HepG2 (cell line): Measurements from ENCODE around the gene PATZ1. TPM values are rescaled to one million over a fixed set of nuclear protein-coding genes. Genes with fewer than 3 reads are reported as not detected.

ENCODE experiments used
- ASH2L ChIP-seq: fragments of 300-600, 200-600 bp; sonication (generic); IDR thresholded peaks from 2 replicates; pipeline ENCODE4 v1.7.0; 2017; ENCODE audit warnings: low read depth, mild to moderate bottlenecking, moderate library complexity, mixed read lengths, low read length; ENCODE audit not compliant: insufficient read length
- DPF2 ChIP-seq: sonication (generic); formaldehyde crosslinking; IDR thresholded peaks from 2 replicates; pipeline ENCODE4 v1.4.0; 2020; ENCODE audit warnings: mild to moderate bottlenecking, low read depth, missing genetic modification reagents, borderline replicate concordance
- ISX ChIP-seq: sonication (generic); formaldehyde crosslinking; conservative IDR thresholded peaks from 2 replicates; pipeline ENCODE4 v1.5.0; 2020; ENCODE audit warnings: missing genetic modification reagents
- KAT2B ChIP-seq: fragments of 150-350 bp; IDR thresholded peaks from 2 replicates; pipeline ENCODE4 v1.6.1; 2014; ENCODE audit warnings: low read depth, low read length, borderline replicate concordance
- MAF1 ChIP-seq: sonication (generic); formaldehyde crosslinking; IDR thresholded peaks from 2 replicates; pipeline ENCODE4 v1.5.0; 2020; ENCODE audit warnings: missing genetic modification reagents, borderline replicate concordance
- MXD4 ChIP-seq: IDR thresholded peaks from 2 replicates; pipeline ENCODE4 v1.6.1; 2016; ENCODE audit warnings: mild to moderate bottlenecking, missing biosample characterization, missing genetic modification reagents
- NCOA5 ChIP-seq: sonication (generic); formaldehyde crosslinking; IDR thresholded peaks from 2 replicates; pipeline ENCODE4 v1.4.0; 2020; ENCODE audit warnings: missing genetic modification reagents
- NCOR1 ChIP-seq: fragments of 200-600 bp; sonication (generic); IDR thresholded peaks from 2 replicates; pipeline ENCODE4 v1.7.0; 2017; ENCODE audit warnings: antibody characterized with exemption, low read length, borderline replicate concordance
- PITX1 ChIP-seq: sonication (generic); formaldehyde crosslinking; IDR thresholded peaks from 2 replicates; pipeline ENCODE4 v1.5.1; 2020; ENCODE audit warnings: mild to moderate bottlenecking, missing genetic modification reagents
- PPARG ChIP-seq: conservative IDR thresholded peaks from 2 replicates; pipeline ENCODE4 v1.6.1; 2016; ENCODE audit warnings: missing biosample characterization, missing genetic modification reagents
- SOX13 ChIP-seq, 3 experiments: fragments of 450-650 bp in 1 of 3; sonication (generic) in 1 of 3; formaldehyde crosslinking in 1 of 3; IDR thresholded peaks in 2 of 3; conservative IDR thresholded peaks in 1 of 3; 2 replicates each; pipeline versions ENCODE4 v1.5.0 to v1.6.1; 2016 to 2020; ENCODE audit warnings: antibody characterized with exemption in 1 of 3, mild to moderate bottlenecking in 1 of 3, missing compliant biosample characterization in 1 of 3, missing genetic modification reagents in 1 of 3, moderate library complexity in 1 of 3
- STAT5B ChIP-seq: sonication (generic); formaldehyde crosslinking; IDR thresholded peaks from 2 replicates; pipeline ENCODE4 v1.4.0; 2020; ENCODE audit warnings: missing genetic modification reagents
- ZNF3 ChIP-seq: IDR thresholded peaks from 2 replicates; pipeline ENCODE4 v1.7.0; 2017; ENCODE audit warnings: inconsistent platforms
- ZNF605 ChIP-seq: sonication (generic); formaldehyde crosslinking; IDR thresholded peaks from 2 replicates; pipeline ENCODE4 v1.8.0; 2022; ENCODE audit warnings: mild to moderate bottlenecking, missing genetic modification reagents
- ZNF749 ChIP-seq: sonication (generic); formaldehyde crosslinking; IDR thresholded peaks from 2 replicates; pipeline ENCODE4 v1.8.0; 2022; ENCODE audit warnings: mild to moderate bottlenecking, missing genetic modification reagents, moderate library complexity, borderline replicate concordance
- ZSCAN30 ChIP-seq: sonication (generic); formaldehyde crosslinking; IDR thresholded peaks from 2 replicates; pipeline ENCODE4 v1.5.0; 2020; ENCODE audit warnings: mild to moderate bottlenecking, missing genetic modification reagents
- polyA plus RNA-seq, 8 experiments: library from polyadenylated mRNA; depleted of rRNA in 3 of 8; stranded (reverse) in 7 of 8; unstranded in 1 of 8; fragments of >200 nt; fragmentation: Illumina TruSeq in 4 of 8; extraction: Trizol in 4 of 8; gene quantifications; 2 replicates each; pipeline versions ENCODE4 v1.2.1 to v1.2.3, GENCODE V29; 2011 to 2016; ENCODE audit warnings: low read depth in 4 of 8, missing spikeins in 1 of 8, mixed read lengths in 1 of 8; ENCODE audit not compliant: insufficient read depth in 1 of 8
- total RNA-seq, 5 experiments: library from RNA; depleted of rRNA; stranded (reverse); fragments of >200 nt; fragmentation: Illumina TruSeq; extraction: Trizol; gene quantifications; 2 replicates each; pipeline ENCODE4 v1.2.3, GENCODE V29; 2016; ENCODE audit warnings: low read depth in 1 of 5
- TF ChIP-seq, protein P1 (sequence below): sonication (generic); formaldehyde crosslinking; IDR thresholded peaks from 2 replicates; pipeline ENCODE4 v1.4.0; 2020; ENCODE audit warnings: missing genetic modification reagents, borderline replicate concordance
- TF ChIP-seq, protein P2 (sequence below): sonication (generic); formaldehyde crosslinking; IDR thresholded peaks from 2 replicates; pipeline ENCODE4 v1.4.0; 2020; ENCODE audit warnings: mild to moderate bottlenecking, missing genetic modification reagents
- TF ChIP-seq, protein P3 (sequence below): sonication (generic); formaldehyde crosslinking; IDR thresholded peaks from 2 replicates; pipeline ENCODE4 v1.8.0; 2022; ENCODE audit warnings: missing genetic modification reagents, mild to moderate bottlenecking, borderline replicate concordance
- TF ChIP-seq, protein P4 (sequence below): sonication (generic); formaldehyde crosslinking; conservative IDR thresholded peaks from 2 replicates; pipeline ENCODE4 v1.8.0; 2022; ENCODE audit warnings: mild to moderate bottlenecking, moderate library complexity, missing genetic modification reagents
- TF ChIP-seq, protein P5 (sequence below): sonication (generic); formaldehyde crosslinking; conservative IDR thresholded peaks from 2 replicates; pipeline ENCODE4 v1.8.1; 2023; ENCODE audit warnings: missing genetic modification reagents
- TF ChIP-seq, protein P6 (sequence below): sonication (generic); formaldehyde crosslinking; IDR thresholded peaks from 2 replicates; pipeline ENCODE4 v1.8.0; 2022; ENCODE audit warnings: mild to moderate bottlenecking, missing genetic modification reagents, moderate library complexity

PATZ1 gene
- total and polyA plus RNA-seq, 2 of the 13 experiments (the other 11 are each of a cell fraction or from before 2014, with no cell fraction given) = 24.9 to 30.5 TPM

DNA sequence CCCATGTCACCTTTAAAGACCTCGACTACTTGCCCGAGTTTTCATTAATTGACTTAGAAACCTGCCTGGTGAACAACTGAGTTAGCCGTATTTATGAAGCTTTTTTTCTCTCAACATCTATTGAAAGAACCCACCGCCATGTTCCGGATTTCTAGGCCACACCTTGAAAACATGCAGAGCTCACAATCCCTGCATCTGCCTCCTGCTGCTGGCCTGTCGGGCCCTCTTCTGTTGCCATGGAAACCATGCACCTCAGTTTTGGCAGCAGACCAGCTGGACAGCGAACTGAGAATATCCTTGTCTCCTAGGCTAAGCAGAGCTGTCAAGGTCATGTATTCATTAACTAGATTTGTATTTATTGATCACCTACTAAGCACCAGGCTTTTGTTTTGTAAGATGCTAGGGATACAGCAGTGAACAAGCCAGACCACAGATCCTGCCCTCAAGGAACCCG, 4.3 kb upstream of the PATZ1 start (continued):
- TF ChIP-seq, protein P1, sequence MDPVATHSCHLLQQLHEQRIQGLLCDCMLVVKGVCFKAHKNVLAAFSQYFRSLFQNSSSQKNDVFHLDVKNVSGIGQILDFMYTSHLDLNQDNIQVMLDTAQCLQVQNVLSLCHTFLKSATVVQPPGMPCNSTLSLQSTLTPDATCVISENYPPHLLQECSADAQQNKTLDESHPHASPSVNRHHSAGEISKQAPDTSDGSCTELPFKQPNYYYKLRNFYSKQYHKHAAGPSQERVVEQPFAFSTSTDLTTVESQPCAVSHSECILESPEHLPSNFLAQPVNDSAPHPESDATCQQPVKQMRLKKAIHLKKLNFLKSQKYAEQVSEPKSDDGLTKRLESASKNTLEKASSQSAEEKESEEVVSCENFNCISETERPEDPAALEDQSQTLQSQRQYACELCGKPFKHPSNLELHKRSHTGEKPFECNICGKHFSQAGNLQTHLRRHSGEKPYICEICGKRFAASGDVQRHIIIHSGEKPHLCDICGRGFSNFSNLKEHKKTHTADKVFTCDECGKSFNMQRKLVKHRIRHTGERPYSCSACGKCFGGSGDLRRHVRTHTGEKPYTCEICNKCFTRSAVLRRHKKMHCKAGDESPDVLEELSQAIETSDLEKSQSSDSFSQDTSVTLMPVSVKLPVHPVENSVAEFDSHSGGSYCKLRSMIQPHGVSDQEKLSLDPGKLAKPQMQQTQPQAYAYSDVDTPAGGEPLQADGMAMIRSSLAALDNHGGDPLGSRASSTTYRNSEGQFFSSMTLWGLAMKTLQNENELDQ = no peak
- TF ChIP-seq KAT2B (no peak), PPARG (CRISPR knock-in tag) (no peak), ZSCAN30 (CRISPR knock-in tag) (no peak), ZNF749 (CRISPR knock-in tag) (no peak), ZNF3 (no peak), SOX13 (IDR thresholded peaks at IDR 0.05) (no peak), SOX13 (CRISPR knock-in tag; conservative IDR thresholded peaks at IDR 0.05 in 1 of 2, IDR thresholded peaks at IDR 0.05 in 1 of 2) (peak in 1 of 2 experiments; percentile 72; a peak in 1 of 4 replicates), ASH2L (peak; percentile 44), MXD4 (CRISPR knock-in tag) (no peak), MAF1 (CRISPR knock-in tag) (no peak), PITX1 (CRISPR knock-in tag) (no peak), NCOR1 (peak; percentile 65; the same call in 1 of the 2 replicates), DPF2 (CRISPR knock-in tag) (no peak), ISX (CRISPR knock-in tag) (no peak), ZNF605 (CRISPR knock-in tag) (no peak), NCOA5 (CRISPR knock-in tag) (no peak), STAT5B (CRISPR knock-in tag) (no peak)
- TF ChIP-seq, protein P2, sequence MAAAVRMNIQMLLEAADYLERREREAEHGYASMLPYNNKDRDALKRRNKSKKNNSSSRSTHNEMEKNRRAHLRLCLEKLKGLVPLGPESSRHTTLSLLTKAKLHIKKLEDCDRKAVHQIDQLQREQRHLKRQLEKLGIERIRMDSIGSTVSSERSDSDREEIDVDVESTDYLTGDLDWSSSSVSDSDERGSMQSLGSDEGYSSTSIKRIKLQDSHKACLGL (CRISPR knock-in tag) = no peak
- TF ChIP-seq, protein P3, sequence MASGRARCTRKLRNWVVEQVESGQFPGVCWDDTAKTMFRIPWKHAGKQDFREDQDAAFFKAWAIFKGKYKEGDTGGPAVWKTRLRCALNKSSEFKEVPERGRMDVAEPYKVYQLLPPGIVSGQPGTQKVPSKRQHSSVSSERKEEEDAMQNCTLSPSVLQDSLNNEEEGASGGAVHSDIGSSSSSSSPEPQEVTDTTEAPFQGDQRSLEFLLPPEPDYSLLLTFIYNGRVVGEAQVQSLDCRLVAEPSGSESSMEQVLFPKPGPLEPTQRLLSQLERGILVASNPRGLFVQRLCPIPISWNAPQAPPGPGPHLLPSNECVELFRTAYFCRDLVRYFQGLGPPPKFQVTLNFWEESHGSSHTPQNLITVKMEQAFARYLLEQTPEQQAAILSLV (CRISPR knock-in tag) = no peak
- TF ChIP-seq, protein P4, sequence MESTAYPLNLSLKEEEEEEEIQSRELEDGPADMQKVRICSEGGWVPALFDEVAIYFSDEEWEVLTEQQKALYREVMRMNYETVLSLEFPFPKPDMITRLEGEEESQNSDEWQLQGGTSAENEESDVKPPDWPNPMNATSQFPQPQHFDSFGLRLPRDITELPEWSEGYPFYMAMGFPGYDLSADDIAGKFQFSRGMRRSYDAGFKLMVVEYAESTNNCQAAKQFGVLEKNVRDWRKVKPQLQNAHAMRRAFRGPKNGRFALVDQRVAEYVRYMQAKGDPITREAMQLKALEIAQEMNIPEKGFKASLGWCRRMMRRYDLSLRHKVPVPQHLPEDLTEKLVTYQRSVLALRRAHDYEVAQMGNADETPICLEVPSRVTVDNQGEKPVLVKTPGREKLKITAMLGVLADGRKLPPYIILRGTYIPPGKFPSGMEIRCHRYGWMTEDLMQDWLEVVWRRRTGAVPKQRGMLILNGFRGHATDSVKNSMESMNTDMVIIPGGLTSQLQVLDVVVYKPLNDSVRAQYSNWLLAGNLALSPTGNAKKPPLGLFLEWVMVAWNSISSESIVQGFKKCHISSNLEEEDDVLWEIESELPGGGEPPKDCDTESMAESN = peak; percentile 99
- TF ChIP-seq, protein P5, sequence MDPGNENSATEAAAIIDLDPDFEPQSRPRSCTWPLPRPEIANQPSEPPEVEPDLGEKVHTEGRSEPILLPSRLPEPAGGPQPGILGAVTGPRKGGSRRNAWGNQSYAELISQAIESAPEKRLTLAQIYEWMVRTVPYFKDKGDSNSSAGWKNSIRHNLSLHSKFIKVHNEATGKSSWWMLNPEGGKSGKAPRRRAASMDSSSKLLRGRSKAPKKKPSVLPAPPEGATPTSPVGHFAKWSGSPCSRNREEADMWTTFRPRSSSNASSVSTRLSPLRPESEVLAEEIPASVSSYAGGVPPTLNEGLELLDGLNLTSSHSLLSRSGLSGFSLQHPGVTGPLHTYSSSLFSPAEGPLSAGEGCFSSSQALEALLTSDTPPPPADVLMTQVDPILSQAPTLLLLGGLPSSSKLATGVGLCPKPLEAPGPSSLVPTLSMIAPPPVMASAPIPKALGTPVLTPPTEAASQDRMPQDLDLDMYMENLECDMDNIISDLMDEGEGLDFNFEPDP (CRISPR knock-in tag) = no peak
- TF ChIP-seq, protein P6, sequence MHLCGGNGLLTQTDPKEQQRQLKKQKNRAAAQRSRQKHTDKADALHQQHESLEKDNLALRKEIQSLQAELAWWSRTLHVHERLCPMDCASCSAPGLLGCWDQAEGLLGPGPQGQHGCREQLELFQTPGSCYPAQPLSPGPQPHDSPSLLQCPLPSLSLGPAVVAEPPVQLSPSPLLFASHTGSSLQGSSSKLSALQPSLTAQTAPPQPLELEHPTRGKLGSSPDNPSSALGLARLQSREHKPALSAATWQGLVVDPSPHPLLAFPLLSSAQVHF = no peak
